WI38 (cell line): ENCODE data around the gene FETUB.

Experiments
- H3K4me3 ChIP-seq: 2 replicates; pipeline ENCODE4 v1.5.1; 2011; ENCODE audit warnings: low read depth, mild to moderate bottlenecking, control low read depth, low read length
- TF ChIP-seq, protein P1 (sequence below): IDR thresholded peaks from 2 replicates; pipeline ENCODE4 v1.5.1; 2012; ENCODE audit warnings: low read depth, mild to moderate bottlenecking, control low read depth, low read length

Gene FETUB

DNA sequence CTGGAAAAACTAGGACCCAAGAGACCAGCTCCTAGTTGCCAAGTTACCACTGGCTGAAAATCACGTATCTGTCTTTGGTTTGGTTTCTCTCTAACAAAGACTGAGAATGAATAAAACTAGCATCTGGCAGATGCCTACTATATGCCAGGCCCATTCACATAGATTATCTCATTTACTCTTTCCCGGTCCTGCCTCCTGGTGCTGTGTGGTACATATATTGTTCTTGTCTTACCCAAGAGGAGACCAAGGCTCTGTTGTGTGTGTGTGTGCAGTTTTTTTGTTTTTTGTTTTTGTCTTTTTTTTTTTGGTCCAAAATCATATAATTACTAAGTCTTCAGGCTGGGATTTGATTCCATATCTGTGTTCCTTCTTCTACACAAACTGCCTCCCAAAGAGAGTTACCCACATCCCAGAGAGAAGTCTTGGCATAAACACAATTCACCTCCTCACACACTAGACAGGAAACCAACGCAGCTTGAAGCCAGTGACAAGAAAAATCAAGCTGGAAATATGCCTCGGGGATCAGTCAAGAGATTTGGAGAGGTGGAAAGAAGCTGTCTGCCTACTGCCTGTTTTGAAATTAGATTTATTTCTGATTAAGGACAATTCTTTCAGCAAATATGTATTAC, 26.4 kb upstream of the FETUB start:
- TF ChIP-seq, protein P1, sequence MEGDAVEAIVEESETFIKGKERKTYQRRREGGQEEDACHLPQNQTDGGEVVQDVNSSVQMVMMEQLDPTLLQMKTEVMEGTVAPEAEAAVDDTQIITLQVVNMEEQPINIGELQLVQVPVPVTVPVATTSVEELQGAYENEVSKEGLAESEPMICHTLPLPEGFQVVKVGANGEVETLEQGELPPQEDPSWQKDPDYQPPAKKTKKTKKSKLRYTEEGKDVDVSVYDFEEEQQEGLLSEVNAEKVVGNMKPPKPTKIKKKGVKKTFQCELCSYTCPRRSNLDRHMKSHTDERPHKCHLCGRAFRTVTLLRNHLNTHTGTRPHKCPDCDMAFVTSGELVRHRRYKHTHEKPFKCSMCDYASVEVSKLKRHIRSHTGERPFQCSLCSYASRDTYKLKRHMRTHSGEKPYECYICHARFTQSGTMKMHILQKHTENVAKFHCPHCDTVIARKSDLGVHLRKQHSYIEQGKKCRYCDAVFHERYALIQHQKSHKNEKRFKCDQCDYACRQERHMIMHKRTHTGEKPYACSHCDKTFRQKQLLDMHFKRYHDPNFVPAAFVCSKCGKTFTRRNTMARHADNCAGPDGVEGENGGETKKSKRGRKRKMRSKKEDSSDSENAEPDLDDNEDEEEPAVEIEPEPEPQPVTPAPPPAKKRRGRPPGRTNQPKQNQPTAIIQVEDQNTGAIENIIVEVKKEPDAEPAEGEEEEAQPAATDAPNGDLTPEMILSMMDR = no peak
- no peak overlapping the region for H3K4me3 ChIP-seq

DNA sequence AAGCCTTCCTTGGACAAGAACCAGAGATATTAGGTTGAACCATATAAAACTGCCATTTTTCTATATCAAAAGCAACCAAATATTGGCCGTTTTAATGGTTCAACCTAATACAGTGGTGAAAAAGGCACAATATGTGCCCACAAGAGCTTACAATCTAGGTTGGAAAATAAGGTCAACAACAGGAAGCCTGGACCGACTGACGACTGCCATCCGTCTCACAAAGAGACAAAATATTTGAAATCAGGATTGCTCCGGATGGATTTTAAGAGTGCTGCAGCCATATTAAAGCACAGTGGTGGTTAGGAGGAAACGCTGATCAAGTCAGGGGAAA, 26.0 kb upstream of the FETUB start:
- TF ChIP-seq, protein P1 = no peak

DNA sequence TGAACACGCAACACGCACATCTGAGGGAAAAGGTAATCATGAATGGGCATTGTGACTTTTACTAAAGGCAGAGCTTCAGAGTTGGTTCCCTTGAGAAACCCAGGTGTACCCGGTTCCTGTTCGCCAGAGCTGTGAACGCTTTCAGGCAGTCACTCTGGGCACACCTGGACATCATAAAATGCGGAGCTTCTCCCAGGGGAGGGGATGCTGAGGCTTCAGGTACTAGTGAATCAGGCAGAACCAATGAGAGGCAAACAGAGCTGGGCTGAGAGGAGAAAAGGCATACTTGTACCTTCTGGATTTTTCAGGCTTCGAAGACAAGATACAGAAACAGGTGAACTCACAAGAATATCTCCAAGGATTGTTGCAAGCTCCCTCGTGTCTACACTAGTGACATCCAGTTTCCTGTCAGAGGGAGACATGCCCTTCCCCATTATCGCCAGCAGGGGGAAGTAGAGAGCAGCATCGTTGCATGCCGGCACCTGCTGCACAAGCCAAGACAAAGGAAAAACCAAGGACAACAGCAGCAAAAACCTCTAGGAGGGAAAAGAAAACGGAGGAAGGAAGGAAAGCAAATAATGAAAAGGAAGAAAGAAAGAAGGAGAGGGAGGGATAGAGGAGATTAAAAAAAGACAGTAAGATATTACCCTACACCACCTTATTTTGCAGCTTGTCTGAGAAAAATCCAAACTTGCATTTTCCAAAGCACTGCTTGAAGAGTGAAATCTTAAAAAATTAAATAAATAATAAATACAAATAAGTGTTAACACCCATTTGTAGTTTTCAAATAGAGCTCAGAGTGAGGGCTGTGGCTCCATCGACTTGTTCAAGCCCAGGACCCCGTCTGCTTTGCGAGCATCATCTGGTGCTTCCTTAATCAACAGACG, 25.4 kb upstream of the FETUB start:
- TF ChIP-seq, protein P1 = peak; percentile 97
- no peak overlapping the region for H3K4me3 ChIP-seq

More for the DNA sequence above, 26.0 kb upstream of the FETUB start:
- H3K4me3 ChIP-seq = no peak overlapping the region

DNA sequence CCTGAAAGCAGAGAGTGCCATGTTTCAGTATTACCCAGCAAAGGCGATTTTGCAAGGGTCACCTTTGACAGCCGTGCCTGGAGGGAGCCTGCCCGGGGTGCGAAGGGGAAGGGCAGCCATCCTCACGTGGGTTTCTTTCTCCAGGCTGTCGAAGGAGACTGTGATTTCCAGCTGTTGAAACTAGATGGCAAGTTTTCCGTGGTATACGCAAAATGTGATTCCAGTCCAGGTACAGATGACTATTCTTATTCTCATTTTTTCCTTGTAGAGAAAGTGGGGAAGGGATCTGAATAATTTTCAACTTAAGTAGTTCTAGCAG, 23.9 kb upstream of the FETUB start:
- TF ChIP-seq, protein P1 = no peak
- H3K4me3 ChIP-seq = no peak overlapping the region

DNA sequence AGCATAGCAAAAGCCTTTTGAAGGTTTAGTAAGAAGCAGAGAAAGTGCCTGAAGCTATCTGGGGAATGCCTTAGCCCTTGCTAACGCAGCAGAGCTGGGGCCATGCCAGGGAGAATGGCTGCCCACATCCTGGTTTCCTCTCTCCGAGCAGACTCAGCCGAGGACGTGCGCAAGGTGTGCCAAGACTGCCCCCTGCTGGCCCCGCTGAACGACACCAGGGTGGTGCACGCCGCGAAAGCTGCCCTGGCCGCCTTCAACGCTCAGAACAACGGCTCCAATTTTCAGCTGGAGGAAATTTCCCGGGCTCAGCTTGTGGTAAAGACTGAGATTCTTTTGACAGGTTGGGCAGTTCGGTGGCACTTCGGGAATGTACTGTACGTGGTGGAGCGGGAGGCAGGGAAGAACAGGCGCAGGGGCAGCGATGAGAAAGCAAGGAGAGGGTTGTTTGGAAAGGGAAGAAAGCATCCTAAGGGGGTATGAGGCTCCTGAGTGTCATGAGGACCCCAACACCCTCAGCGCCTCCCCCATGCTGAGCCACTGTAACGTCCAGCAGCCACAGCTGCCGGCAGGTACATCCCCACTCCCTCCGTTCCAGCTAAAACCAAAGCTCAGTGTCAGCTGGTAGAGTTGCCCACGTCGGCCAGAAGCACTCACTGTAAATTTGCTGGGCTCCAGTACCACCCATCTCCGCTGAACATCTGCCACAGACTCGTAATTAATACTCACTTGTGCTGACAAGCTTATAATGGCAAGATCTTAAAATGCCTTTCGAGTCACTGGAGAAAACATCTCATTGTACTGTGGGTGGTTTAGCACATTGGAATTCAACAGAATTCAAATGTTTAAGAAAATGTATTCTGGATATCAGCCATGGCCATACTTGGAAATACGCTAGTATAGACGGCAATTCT, 22.9 kb upstream of the FETUB start:
- no peak overlapping the region for H3K4me3 ChIP-seq
- TF ChIP-seq, protein P1 = peak; percentile 70

DNA sequence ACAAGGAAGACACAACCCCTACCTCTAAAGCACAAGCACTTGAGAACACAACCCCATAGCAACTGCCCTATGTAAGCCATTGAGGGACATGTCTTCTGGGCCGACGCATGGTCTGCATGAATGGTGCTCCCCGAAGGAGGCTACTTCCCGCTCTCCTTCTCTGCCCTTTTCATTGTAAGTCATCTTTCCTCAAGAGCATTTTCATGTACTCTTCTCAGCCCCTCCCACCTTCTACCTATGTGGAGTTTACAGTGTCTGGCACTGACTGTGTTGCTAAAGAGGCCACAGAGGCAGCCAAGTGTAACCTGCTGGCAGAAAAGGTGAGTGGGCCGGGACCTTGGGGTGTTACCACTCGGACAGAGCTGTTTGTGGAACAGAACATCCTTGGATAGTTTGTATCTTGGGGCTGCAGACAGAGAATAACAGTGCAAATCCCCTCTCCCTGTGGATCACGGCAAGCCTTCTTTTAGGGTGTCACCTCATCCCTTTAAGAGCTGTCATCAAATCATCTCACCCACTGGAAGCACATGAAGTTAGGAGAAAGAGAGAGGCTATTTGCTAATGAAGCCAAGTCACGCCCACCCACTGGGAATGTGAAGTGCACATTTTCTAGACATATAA, 21.8 kb upstream of the FETUB start:
- TF ChIP-seq, protein P1 = no peak
- no peak overlapping the region for H3K4me3 ChIP-seq
